IPS-18a (cell line): ENCODE data around the gene SVOPL.

Source experiments
- H3K27ac ChIP-seq: one replicate; pipeline ENCODE4 v1.5.1; 2013; ENCODE audit warnings: low read length
- H3K27me3 ChIP-seq: one replicate; pipeline ENCODE4 v1.6.1; 2013; ENCODE audit warnings: mild to moderate bottlenecking, low read length; ENCODE audit not compliant: control insufficient read depth, insufficient read depth
- H3K36me3 ChIP-seq: one replicate; pipeline ENCODE4 v1.6.1; 2013; ENCODE audit warnings: low read depth, low read length; ENCODE audit not compliant: control insufficient read depth
- H3K4me1 ChIP-seq: one replicate; pipeline ENCODE4 v1.6.1; 2013; ENCODE audit warnings: low read depth, low read length; ENCODE audit not compliant: control insufficient read depth
- H3K4me3 ChIP-seq: one replicate; pipeline ENCODE4 v1.5.1; 2013; ENCODE audit warnings: low read length
- H3K9ac ChIP-seq: one replicate; pipeline ENCODE4 v1.6.1; 2013; ENCODE audit warnings: mild to moderate bottlenecking, low read length, moderate library complexity
- H3K9me3 ChIP-seq: one replicate; pipeline ENCODE4 v1.6.1; 2013; ENCODE audit warnings: low read depth, low read length; ENCODE audit not compliant: control insufficient read depth

Gene SVOPL, protein sequence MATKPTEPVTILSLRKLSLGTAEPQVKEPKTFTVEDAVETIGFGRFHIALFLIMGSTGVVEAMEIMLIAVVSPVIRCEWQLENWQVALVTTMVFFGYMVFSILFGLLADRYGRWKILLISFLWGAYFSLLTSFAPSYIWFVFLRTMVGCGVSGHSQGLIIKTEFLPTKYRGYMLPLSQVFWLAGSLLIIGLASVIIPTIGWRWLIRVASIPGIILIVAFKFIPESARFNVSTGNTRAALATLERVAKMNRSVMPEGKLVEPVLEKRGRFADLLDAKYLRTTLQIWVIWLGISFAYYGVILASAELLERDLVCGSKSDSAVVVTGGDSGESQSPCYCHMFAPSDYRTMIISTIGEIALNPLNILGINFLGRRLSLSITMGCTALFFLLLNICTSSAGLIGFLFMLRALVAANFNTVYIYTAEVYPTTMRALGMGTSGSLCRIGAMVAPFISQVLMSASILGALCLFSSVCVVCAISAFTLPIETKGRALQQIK

DNA sequence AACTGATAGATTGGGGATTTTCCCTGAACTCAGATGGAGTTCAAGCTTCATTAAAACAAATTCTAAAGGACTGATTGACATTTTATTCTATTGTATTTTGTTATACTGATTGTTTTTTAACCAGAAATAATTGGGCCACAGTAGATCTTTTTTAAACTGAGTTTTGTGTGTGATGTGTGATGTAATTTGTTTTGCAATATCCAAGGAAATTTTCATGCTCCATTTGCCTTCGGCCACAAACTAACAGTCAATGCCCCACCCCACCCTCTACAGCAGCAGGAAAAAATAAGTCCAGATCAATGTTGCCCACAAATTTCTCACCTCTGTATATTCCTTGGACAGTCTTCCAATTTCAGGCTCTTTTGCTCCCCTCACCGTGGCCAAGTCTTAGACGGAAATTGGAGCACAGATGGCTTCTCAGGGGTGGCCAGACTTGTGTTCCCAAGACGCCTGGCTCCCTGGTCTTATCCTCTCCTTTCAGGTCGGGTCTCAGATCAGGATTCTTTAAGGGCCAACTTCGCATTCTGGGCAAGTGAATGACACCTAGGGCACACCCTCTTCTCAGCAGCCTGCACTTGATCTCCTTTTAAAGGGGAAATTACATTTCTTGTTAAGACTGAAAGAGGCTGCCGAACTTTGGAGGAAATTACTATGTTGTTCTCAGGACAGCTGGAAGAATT lies at the start of gene SVOPL:
Gene SVOPL, minus strand, starts transcription at position 506 of the 680 bp plus-strand sequence. CDS start 22,317 bp downstream, outside the sequence.
- Histone ChIP-seq H3K4me3 (no peak within 1 kb of the TSS), H3K27ac (no peak within 1 kb of the TSS), H3K27me3 (no peaks in the 10 kb centered on the region), H3K9ac (no peak within 1 kb of the TSS), H3K9me3 (no peaks in the 10 kb centered on the region), H3K4me1 (no peaks in the 10 kb centered on the region), H3K36me3 (no peaks in the 10 kb centered on the region)

- H3K4me1 ChIP-seq = peaks cover 12% of the 10 kb centered on the region
- H3K9ac ChIP-seq = no peak overlapping the region
- H3K4me3 ChIP-seq = no peak overlapping the region
- no peaks in the 10 kb centered on the region for H3K36me3 ChIP-seq
- no peaks in the 10 kb centered on the region for H3K9me3 ChIP-seq
- no peaks in the 10 kb centered on the region for H3K27me3 ChIP-seq
- H3K27ac ChIP-seq = no peak overlapping the region
Measured at GRCh38 chr7:138750473-138750872, 49.3 kb upstream of the SVOPL start.

- Histone ChIP-seq H3K9me3 (no peaks in the 10 kb centered on the region), H3K27me3 (no peaks in the 10 kb centered on the region), H3K36me3 (no peaks in the 10 kb centered on the region), H3K4me1 (peaks cover 6% of the 10 kb centered on the region), H3K9ac (no peak overlapping the region), H3K27ac (no peak overlapping the region), H3K4me3 (no peak overlapping the region)
Measured at GRCh38 chr7:138749960-138750359, 48.8 kb upstream of the SVOPL start.

DNA sequence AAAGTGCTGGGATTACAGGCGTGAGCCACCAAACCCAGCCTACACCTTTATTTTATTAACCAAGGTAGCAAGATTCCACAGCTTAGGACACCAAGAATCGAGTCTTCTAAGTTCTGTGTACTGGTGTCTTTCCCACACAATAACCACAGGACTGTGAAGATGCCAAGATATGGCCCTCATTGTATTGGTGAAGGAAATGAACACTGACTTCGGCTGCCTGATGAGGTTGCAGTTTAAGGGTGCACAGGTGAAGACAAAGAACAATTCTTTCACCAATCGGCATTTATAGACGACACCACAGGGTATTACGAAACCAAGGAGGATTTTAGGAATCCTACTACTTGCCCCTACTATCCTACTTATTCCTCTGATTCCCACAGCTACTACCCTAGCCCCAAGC lies 47.5 kb upstream of the SVOPL start:
- Histone ChIP-seq H3K27me3 (no peaks in the 10 kb centered on the region), H3K4me1 (peaks cover 5% of the 10 kb centered on the region), H3K4me3 (no peak overlapping the region), H3K9ac (no peak overlapping the region), H3K36me3 (no peaks in the 10 kb centered on the region), H3K9me3 (no peaks in the 10 kb centered on the region), H3K27ac (no peak overlapping the region)

DNA sequence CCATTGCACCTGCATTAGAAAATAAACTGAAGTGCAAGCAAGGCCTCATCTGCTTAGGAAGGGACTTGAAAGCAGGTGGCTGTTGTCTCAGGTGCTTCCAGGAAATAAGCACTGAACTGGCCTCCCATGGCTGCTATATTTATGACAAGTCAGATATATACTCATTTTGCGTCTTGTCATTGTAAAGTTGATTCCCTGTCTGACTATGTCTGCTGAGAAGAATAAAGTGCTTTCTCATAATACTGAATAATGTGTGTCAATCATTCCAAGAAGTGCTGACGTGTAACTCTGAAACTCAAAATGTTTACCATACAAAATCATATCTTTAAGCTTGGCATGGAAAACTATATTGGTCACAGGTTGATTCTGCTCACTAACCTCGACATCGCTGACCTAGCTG lies 44.9 kb upstream of the SVOPL start:
- H3K36me3 ChIP-seq = no peaks in the 10 kb centered on the region
- no peaks in the 10 kb centered on the region for H3K9me3 ChIP-seq
- H3K27me3 ChIP-seq = no peaks in the 10 kb centered on the region
- H3K9ac ChIP-seq = no peak overlapping the region
- no peak overlapping the region for H3K4me3 ChIP-seq
- H3K27ac ChIP-seq = no peak overlapping the region
- no peaks in the 10 kb centered on the region for H3K4me1 ChIP-seq

GRCh38 chr7:138745189-138745588 lies 44.0 kb upstream of the SVOPL start:
- Histone ChIP-seq H3K9ac (no peak overlapping the region), H3K36me3 (no peaks in the 10 kb centered on the region), H3K27me3 (no peaks in the 10 kb centered on the region), H3K27ac (no peak overlapping the region), H3K4me1 (no peaks in the 10 kb centered on the region), H3K9me3 (no peaks in the 10 kb centered on the region), H3K4me3 (no peak overlapping the region)

- H3K27ac ChIP-seq = no peak overlapping the region
Measured at GRCh38 chr7:138741453-138741735, 40.2 kb upstream of the SVOPL start.

DNA sequence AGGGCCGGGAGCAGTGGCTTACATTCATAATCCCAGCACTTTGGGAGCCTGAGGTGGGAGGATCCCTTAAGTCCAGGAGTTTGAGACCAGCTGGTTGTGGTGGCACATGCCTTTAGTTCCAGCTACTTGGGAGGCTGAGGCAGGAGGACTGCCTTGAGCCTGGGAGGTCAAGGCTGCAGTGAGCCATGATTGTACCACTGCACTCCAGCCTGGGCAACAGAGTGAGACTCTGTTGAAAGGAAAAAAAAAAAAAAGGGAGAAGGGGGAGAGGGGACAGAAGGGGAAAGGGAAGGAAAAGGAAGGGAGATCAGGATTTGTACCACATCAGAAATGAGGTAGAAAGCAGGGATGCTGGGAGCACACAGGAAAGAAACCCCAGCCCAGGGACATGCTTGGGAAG lies 38.7 kb upstream of the SVOPL start:
- Histone ChIP-seq H3K27me3 (no peaks in the 10 kb centered on the region), H3K27ac (no peak overlapping the region), H3K9me3 (no peaks in the 10 kb centered on the region), H3K9ac (no peak overlapping the region), H3K4me1 (peaks cover 5% of the 10 kb centered on the region), H3K4me3 (no peak overlapping the region), H3K36me3 (no peaks in the 10 kb centered on the region)

More at GRCh38 chr7:138741453-138741735, 40.2 kb upstream of the SVOPL start:
- peaks cover 5% of the 10 kb centered on the region for H3K4me1 ChIP-seq
- H3K36me3 ChIP-seq = no peaks in the 10 kb centered on the region
- no peak overlapping the region for H3K4me3 ChIP-seq
- H3K9me3 ChIP-seq = no peaks in the 10 kb centered on the region
- no peaks in the 10 kb centered on the region for H3K27me3 ChIP-seq
- no peak overlapping the region for H3K9ac ChIP-seq

DNA sequence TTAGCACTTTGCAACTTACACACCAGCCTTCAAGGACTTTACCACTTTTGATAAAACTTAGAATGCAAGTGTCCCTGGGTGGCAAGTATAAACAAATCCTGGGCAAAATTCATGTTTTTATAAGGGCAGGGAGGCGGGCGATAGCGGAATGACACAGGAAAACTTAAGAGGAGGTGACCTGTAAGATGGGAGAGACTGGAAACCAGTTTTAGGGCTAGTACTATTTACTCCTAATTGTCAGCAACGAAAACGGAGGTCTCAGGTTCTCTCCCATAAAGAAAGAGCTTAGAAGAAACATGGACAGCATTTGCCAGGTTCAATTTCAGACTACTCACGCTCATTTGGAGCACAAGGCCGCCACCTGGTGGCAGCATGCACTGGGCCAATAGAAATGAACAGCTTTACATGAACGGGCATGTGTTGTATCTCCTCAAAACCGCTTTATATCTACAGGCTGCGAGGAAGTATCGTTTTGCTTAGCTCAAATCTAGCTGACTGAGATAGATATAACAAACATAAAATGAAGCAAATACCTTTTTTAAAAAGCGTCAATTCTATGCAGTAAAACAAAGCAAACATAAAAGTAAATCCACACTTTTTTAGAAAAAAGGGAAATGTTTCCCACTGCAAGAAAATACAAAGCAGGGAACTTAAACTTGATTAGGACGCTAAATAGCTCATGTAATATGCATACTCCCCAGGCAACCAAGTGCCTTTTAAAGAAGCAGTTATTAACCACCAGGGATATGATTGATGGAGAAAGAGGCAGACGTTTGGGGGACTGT lies 37.6 kb upstream of the SVOPL start:
- Histone ChIP-seq H3K9me3 (no peaks in the 10 kb centered on the region), H3K27me3 (no peaks in the 10 kb centered on the region), H3K4me3 (no peak overlapping the region), H3K36me3 (no peaks in the 10 kb centered on the region), H3K9ac (no peak overlapping the region), H3K4me1 (peaks cover 5% of the 10 kb centered on the region), H3K27ac (no peak overlapping the region)

DNA sequence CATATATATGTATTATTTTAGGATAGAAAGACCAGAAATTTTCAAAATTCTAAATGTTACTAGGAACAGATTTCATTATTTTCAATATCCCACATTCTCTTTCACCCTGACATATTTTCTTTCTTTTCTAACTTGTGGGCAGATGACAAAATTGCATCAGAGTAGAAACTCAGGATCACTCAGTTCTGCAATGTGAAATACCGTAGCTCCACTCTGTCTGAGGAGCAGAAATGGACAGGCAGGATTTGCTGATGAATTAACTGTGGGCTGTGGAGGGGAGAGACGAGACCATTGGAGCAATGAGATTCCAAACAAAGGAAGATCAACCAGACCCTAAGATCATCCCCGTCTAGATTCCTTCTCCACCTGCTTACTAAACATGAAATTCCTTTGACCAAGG lies 37.0 kb upstream of the SVOPL start:
- Histone ChIP-seq H3K4me1 (peaks cover 5% of the 10 kb centered on the region), H3K27me3 (no peaks in the 10 kb centered on the region), H3K9ac (no peak overlapping the region), H3K4me3 (no peak overlapping the region), H3K36me3 (no peaks in the 10 kb centered on the region), H3K9me3 (no peaks in the 10 kb centered on the region), H3K27ac (no peak overlapping the region)

DNA sequence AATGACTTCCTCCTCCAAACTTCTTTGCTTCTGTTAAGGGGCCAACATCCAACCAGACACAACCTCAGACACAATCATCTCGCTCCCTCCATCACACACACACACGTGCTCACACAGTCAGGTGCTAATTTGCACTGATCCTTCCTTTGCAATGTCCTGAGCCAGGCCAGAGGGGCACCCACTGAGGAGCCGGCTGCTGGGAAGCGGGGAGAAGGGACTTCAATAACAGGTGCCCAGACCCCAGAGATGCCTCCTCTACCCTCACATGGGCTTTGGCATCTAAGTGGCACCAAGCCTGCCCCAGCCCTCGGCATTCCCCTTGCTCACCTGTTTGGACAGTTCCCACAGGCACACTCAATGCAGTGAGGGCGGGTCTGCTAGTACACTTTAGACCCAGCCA lies 34.2 kb upstream of the SVOPL start:
- Histone ChIP-seq H3K9ac (no peak overlapping the region), H3K27me3 (no peaks in the 10 kb centered on the region), H3K9me3 (no peaks in the 10 kb centered on the region), H3K4me3 (no peak overlapping the region), H3K36me3 (no peaks in the 10 kb centered on the region), H3K4me1 (peaks cover 5% of the 10 kb centered on the region), H3K27ac (no peak overlapping the region)
